Esophagus muscularis mucosa (tissue), 4 donors: Measurements from ENCODE around the gene ST8SIA5. TPM values are rescaled to one million over a fixed set of nuclear protein-coding genes. Genes with fewer than 3 reads are reported as not detected.

Experiments used
- DNase-seq: peaks from one replicate; pipeline ENCODE4 v3.0.0-alpha.2; 2017; ENCODE audit errors: extremely low spot score
- H3K27ac ChIP-seq, 4 donors: fragments of 200-600 bp; sonication (generic); replicated peaks in 1 of 4; 1 replicate in 3 of 4; 2 replicates in 1 of 4; pipeline ENCODE4 v1.5.1; 2016 to 2019; ENCODE audit warnings: mild to moderate bottlenecking in 1 of 4
- H3K27me3 ChIP-seq, 4 donors: fragments of 200-600 bp; sonication (generic); one replicate each; pipeline versions ENCODE4 v1.5.1 to v1.6.0; 2016 to 2019
- H3K36me3 ChIP-seq, 4 donors: fragments of 200-600 bp; sonication (generic); one replicate each; pipeline ENCODE4 v1.5.1; 2016 to 2019
- H3K4me1 ChIP-seq, 4 donors: fragments of 200-600 bp; sonication (generic); one replicate each; pipeline ENCODE4 v1.5.1; 2016 to 2019
- H3K4me3 ChIP-seq, 4 donors: fragments of 200-600 bp; sonication (generic); 1 replicate in 2 of 4; 2 replicates in 2 of 4; pipeline ENCODE4 v1.5.1; 2016 to 2019; ENCODE audit warnings: mild to moderate bottlenecking in 4 of 4, moderate library complexity in 1 of 4
- H3K9me3 ChIP-seq, 4 donors: fragments of 200-600 bp; sonication (generic); 1 replicate in 3 of 4; 2 replicates in 1 of 4; pipeline ENCODE4 v1.5.1; 2016 to 2019
- EP300 ChIP-seq: sonication (generic); formaldehyde crosslinking; IDR thresholded peaks from one replicate; pipeline ENCODE4 v1.6.1; 2017; ENCODE audit warnings: antibody characterized with exemption
- POLR2A ChIP-seq: fragments of 450-650 bp; IDR thresholded peaks from one replicate; pipeline ENCODE4 v1.6.1; 2017; ENCODE audit warnings: antibody characterized with exemption, moderate library complexity, mild to moderate bottlenecking, low read depth
- POLR2AphosphoS5 ChIP-seq, 2 donors: sonication (generic); formaldehyde crosslinking; IDR thresholded peaks; one replicate each; pipeline ENCODE4 v1.6.1; 2017; ENCODE audit warnings: antibody characterized with exemption in 2 of 2
- WGBS: methylation state at CpG from one replicate; pipeline ENCODE4 v1.1.5; 2018; 5-methylcytosine and 5-hydroxymethylcytosine counted together
- intact Hi-C: fragments of 100-400 bp; cut with DNase I; formaldehyde crosslinking; loops from one replicate; pipeline ENCODE4 v1.15.1; 2023
- total RNA-seq, 4 donors: library from RNA; depleted of rRNA; stranded (reverse); fragments of >200 nt; gene quantifications; one replicate each; pipeline versions ENCODE4 v1.1.0 to v1.2.1, GENCODE V29; 2016
- TF ChIP-seq, protein P1 (sequence below), 3 experiments: fragments of 200-600 bp in 2 of 3; fragments of 450-650 bp in 1 of 3; sonication (generic) in 2 of 3; IDR thresholded peaks; one replicate each; pipeline ENCODE4 v1.5.1; 2017 to 2019; ENCODE audit warnings: antibody characterized with exemption in 3 of 3, mild to moderate bottlenecking in 2 of 3, moderate library complexity in 1 of 3

Gene ST8SIA5
- total RNA-seq, 4 donors from 2014 or later, result 0.06 to 0.26 TPM; not detected in 2

DNA sequence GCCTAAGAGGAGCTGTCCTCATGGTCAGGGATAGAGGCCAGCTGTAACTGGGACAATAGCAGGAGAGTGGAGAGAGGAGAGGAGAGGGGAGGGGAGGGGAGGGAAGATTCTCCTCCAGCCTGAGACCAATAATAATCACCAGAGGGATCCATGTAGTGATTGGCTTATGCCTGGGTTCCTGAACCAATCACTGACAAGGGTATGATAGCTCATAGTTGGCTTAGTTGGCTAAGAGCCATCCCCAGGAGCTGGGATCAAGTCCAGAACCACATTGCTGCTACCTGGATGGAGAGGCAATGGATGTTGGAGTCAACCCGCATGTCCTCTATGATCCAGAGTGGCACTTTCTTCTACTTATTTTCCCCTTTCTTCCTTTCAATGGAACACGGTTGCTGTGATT, 7.7 kb upstream of the ST8SIA5 start:
- intact Hi-C loops, result no loop called here
- 92% methylated on average over 2 of the region's 2 CpGs for WGBS

DNA sequence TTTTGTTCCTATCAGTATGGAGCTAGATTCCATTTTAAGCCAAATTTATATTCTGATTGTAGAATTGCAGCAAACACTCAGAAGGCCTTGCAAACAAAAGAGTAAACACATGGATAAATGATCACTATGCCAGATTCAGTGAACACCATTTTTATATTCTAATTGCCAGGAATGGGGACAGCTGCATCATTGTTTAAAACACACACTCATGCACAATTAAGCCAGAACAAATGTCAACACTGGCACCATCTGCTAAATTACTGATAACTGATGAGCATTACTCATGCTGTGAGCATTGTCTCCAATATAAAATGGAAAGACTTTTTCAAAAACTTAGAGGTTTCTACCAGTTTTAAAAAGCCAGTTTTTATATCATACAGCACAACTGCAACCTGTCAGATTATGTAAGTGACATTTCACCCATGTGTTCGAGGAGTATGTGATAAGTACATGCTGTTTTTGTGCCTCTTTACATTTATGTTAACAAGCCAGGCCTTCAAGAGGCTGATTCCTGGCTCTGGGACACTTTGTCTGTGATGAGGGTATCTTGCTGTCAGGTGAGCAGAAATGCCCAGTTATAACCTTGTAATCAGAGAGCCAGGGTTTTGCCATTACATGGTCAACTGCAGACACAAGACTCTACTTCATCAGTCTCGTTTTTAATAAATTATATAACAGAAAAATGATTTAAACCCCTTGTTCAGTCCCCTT, 4.4 kb upstream of the ST8SIA5 start:
- H3K4me3 ChIP-seq, result no peak overlapping the region
- DNase-seq, result no peak
- H3K36me3 ChIP-seq, result no peaks in the 10 kb centered on the region
- TF ChIP-seq POLR2A (no peak), POLR2AphosphoS5 (IDR thresholded peaks at IDR 0.05) (no peak), EP300 (no peak)
- TF ChIP-seq, protein P1, sequence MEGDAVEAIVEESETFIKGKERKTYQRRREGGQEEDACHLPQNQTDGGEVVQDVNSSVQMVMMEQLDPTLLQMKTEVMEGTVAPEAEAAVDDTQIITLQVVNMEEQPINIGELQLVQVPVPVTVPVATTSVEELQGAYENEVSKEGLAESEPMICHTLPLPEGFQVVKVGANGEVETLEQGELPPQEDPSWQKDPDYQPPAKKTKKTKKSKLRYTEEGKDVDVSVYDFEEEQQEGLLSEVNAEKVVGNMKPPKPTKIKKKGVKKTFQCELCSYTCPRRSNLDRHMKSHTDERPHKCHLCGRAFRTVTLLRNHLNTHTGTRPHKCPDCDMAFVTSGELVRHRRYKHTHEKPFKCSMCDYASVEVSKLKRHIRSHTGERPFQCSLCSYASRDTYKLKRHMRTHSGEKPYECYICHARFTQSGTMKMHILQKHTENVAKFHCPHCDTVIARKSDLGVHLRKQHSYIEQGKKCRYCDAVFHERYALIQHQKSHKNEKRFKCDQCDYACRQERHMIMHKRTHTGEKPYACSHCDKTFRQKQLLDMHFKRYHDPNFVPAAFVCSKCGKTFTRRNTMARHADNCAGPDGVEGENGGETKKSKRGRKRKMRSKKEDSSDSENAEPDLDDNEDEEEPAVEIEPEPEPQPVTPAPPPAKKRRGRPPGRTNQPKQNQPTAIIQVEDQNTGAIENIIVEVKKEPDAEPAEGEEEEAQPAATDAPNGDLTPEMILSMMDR (IDR thresholded peaks at IDR 0.05), result no peak
- peaks cover 5 to 20% (median 20%) of the 10 kb centered on the region in 4 donors for H3K4me1 ChIP-seq
- peaks cover 0 to 64% (median 17%) of the 10 kb centered on the region in 4 donors for H3K27me3 ChIP-seq
- H3K27ac ChIP-seq, result no peak overlapping the region
- H3K9me3 ChIP-seq, result no peaks in the 10 kb centered on the region
- WGBS, result 67% methylated on average over 2 of the region's 2 CpGs
- intact Hi-C loops, result no loop called here

More for the DNA sequence above, 7.7 kb upstream of the ST8SIA5 start:
- no peaks in the 10 kb centered on the region for H3K9me3 ChIP-seq
- peaks cover 0 to 10% (median 0%) of the 10 kb centered on the region in 4 donors for H3K4me1 ChIP-seq
- H3K4me3 ChIP-seq, result no peak overlapping the region
- no peaks in the 10 kb centered on the region for H3K36me3 ChIP-seq
- no peak overlapping the region for H3K27ac ChIP-seq
- DNase-seq, result no peak
- no peak for TF ChIP-seq POLR2A
- no peak for TF ChIP-seq POLR2AphosphoS5 (IDR thresholded peaks at IDR 0.05)
- no peak for TF ChIP-seq EP300
- TF ChIP-seq, protein P1 (IDR thresholded peaks at IDR 0.05), result no peak
- H3K27me3 ChIP-seq, result peaks cover 0 to 34% (median 0%) of the 10 kb centered on the region in 4 donors

DNA sequence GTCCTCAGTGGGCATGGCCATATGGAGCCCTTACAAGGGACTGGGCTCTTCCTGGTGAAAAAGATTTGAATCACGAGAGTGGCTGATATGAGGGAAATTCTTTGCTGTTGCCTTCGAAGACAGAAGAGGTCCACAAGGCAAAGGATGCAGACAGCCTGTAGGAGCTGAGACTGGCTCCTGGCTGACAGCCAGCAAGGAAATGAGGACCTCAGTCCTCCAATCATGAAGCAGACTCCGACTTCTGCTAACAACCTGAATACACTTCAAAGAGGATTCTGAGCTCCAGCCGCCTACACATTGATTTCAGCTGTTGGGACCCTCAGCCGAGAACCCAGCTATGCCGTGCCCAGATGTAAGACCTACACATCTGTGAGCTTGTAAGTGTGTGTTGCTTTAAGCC, 3.0 kb upstream of the ST8SIA5 start:
- Histone ChIP-seq H3K27ac (no peak overlapping the region), H3K36me3 (no peaks in the 10 kb centered on the region), H3K4me1 (peaks cover 5 to 27% (median 24%) of the 10 kb centered on the region in 4 donors), H3K4me3 (no peak overlapping the region), H3K9me3 (no peaks in the 10 kb centered on the region), H3K27me3 (peaks cover 0 to 75% (median 24%) of the 10 kb centered on the region in 4 donors)
- intact Hi-C loops, result no loop called here
- 67% methylated on average over 6 of the region's 6 CpGs for WGBS
- TF ChIP-seq POLR2AphosphoS5 (IDR thresholded peaks at IDR 0.05) (no peak), POLR2A (no peak), EP300 (no peak)
- TF ChIP-seq, protein P1 (IDR thresholded peaks at IDR 0.05), result no peak
- peak; percentile 39 for DNase-seq

- Histone ChIP-seq H3K27me3 (peaks cover 0 to 73% (median 24%) of the 10 kb centered on the region in 4 donors), H3K27ac (no peak overlapping the region), H3K36me3 (no peaks in the 10 kb centered on the region), H3K4me1 (peaks cover 5 to 27% (median 24%) of the 10 kb centered on the region in 4 donors), H3K4me3 (peak overlapping the region; percentile 31 to 37 (median 37)), H3K9me3 (no peaks in the 10 kb centered on the region)
- WGBS, result 5% methylated on average over 26 of the region's 41 CpGs
- TF ChIP-seq EP300 (no peak), POLR2A (no peak), POLR2AphosphoS5 (IDR thresholded peaks at IDR 0.05) (no peak)
- TF ChIP-seq, protein P1 (IDR thresholded peaks at IDR 0.05), result no peak
- intact Hi-C loops, result no loop called here
- DNase-seq, result no peak
Measured at GRCh38 chr18:46756025-46756558, 761 bp downstream of the ST8SIA5 start.
